ENCODE results near the gene ATP1B2. TPM values are rescaled to one million over a fixed set of nuclear protein-coding genes. Genes with fewer than 3 reads are reported as not detected.

Gene ATP1B2
- total and polyA plus RNA-seq, 9 of the 15 experiments (the other 6 are each of a cell fraction or from before 2014, with no cell fraction given), result 0.23 to 6.0 (median 0.99) TPM

DNA sequence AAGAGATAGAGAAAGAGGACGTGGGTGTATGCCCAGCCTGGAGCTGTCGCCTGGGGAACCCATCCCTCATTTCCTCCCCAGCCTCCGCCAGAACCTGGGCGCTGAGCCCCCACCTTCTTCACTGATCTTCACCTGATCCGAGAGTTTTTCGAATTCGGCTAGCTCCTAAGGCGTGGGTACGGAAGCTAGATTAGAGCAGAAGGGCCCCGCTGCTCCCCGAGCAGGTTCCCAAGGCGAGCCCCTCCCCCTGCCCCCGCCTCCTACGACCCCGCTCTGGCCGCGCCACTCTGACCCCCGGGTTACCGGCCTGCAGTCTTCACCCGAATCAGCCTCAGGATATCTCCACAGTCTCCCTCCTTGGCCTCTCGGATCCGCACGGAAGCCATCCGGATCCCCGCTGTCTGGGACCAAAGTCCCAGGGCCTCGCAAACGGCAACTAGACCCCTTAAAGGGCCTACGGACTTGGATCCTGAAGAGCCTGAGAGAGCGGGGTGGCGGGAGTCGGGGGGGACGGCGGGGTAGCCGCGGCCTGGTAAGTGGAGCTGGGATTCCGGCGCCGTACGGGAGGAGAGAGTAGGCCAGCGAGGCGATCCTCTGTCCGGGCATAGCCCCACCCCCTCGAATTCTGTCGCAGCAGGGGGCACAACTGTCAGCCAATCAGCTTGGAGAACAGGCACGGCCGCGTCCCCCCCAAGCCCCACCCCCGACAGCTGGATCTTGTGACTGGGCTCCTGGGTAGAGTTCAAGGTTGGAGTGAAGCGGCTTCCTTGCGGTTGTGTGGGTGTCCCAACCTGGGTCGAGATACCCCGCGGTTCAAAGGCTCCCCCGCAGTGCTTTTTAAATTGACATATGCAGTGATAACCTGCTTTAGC lies 23.2 kb upstream of the ATP1B2 start, which contains the start of gene SAT2 (continued):
- TF ChIP-seq ELF1 (tag; IDR thresholded peaks at IDR 0.05) (no peak), EP300 (IDR thresholded peaks at IDR 0.05; ENCODE audit: low read length) (peak; percentile 42; the same call in 1 of the 2 replicates), ZNF354B (CRISPR knock-in tag; IDR thresholded peaks at IDR 0.05) (no peak), TGIF2 (CRISPR knock-in tag; IDR thresholded peaks at IDR 0.05) (no peak), SAFB (IDR thresholded peaks at IDR 0.05; ENCODE audit: borderline replicate concordance, low read depth, low read length) (no peak), ZBED1 (IDR thresholded peaks at IDR 0.05) (no peak), MEF2D (tag; conservative IDR thresholded peaks at IDR 0.05; ENCODE audit: low read depth) (no peak), CREM (IDR thresholded peaks at IDR 0.05; ENCODE audit: low read depth) (0 out of 2 replicates have a peak, but pooled peaks have one; percentile 27), NR4A1 (CRISPR knock-in tag; IDR thresholded peaks at IDR 0.05) (no peak), NR4A1 (tag; IDR thresholded peaks at IDR 0.05) (no peak)
- TF ChIP-seq, protein P1, sequence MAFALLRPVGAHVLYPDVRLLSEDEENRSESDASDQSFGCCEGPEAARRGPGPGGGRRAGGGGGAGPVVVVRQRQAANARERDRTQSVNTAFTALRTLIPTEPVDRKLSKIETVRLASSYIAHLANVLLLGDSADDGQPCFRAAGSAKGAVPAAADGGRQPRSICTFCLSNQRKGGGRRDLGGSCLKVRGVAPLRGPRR (CRISPR knock-in tag; IDR thresholded peaks at IDR 0.05), result no peak
